HG02884 (cell line): ENCODE measurements around the gene MGAT5.
A peak's percentile ranks its signal among the peaks of the same experiment; 100 is the strongest.

Experiments
- ATAC-seq: cut with Tn5 transposase; IDR thresholded peaks from one replicate; pipeline ENCODE4 v1.9.1; 2021; ENCODE audit warnings: mild to moderate bottlenecking, moderate library complexity; ENCODE audit not compliant: unreplicated experiment

MGAT5 gene

GRCh38 chr2:134231301-134231964, 22.4 kb upstream of the MGAT5 start:
- ATAC-seq, result no peak

DNA sequence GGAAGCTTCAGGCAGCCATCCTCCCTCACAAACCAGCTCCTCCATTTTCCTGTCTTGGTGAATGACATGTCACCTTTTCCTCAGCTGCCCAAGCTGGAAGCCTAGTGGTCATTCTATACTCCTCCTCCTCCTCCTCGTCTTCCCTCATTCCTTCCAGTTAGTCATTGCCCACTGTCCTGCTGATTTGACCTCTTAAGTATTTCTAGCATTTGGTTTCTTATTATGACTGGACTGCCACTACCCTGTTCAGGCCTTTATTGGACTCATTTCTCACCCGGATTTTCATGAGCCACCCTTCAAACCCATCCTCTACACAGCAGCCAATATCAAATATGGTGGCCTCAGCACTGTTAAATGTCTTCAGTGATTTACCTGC, 21.9 kb upstream of the MGAT5 start:
- no peak for ATAC-seq

DNA sequence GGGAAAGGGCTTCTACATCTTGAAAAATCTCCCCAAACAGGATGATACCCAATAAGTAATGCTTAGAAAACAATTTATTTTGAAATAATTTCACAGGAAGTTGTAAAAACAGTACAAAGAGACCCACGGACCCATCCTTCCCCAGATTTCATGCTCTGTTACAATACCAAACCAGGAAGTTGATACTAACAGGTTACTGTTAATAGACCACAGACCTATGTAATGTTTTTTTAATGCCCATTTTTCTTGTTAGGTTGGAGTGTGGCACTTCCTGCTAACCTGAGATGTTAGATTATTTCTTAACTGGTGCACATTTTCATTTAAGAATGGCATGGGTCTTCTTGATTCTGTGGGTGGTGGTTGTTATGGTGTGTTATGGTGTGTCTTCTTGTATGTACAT, 21.4 kb upstream of the MGAT5 start:
- no peak for ATAC-seq

GRCh38 chr2:134232868-134233727, 20.8 kb upstream of the MGAT5 start:
- peak; percentile 34 for ATAC-seq

DNA sequence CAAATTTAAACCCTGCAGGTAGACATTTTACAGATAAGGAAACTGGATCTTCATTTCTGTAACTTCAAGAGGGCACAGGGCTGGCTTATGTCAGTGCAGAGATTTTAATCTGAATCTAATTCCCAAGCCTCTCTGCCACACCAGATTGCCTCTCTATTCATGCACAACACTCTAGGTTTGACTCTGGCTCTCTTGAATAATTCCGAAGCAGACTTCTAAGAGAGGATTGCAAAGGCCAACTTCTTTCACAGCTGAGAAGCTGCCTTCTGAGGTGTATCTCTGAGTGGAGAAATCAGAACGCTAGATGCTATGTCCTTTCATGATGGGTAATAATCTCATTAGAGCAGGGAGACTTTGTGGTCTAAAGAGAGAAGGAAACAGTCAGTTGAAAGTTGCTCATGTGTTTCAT, 20.1 kb upstream of the MGAT5 start:
- peak; percentile 63 for ATAC-seq

DNA sequence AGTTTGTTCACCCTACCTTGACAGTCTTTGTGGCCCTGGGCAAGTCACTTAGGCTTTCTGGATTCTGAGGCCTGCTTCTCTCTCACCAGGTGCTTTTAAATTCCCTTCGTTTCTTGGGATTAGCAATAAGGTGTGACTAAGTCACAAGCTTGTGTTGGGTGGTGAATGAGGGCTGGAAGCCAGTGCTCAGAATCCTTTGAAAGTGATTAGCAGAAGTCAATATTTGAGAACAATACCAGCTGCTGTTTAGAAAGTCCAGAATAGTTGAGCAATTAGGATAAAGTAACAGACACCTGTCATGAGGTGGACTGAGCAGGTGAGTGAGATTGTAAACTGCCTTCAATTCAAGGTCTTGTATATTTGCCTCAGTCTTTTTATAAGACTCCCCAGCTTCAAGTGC, 19.3 kb upstream of the MGAT5 start:
- ATAC-seq, result no peak

DNA sequence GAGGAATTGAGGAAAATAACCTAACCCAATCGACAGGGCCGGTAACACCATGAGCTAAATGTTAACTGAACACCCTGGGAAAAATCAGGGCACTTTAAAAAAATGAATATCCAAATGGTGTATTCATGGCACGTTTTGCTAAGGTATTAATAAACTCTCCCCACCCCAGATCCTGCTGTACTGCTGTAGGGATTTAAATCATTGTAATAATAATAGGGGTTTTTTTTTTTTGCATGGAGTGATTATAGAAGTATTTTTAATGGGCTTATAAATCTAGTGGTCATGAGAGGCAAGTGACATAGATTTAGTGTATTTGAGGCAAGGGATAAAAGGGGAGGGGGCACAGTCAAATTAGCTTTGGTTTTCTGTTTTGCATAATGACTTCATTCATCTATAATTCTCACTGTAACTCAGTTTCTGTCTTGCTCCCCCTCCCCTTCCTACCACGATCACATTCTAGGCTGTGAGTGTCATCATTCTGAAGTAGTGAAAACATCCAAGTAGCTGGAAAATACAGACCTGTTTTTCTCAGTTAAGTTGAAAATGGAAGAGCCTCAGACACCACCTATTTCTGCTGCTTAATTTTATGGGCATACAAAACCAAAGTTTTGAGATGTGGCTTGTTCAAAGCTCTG, 18.2 kb upstream of the MGAT5 start:
- ATAC-seq, result no peak

DNA sequence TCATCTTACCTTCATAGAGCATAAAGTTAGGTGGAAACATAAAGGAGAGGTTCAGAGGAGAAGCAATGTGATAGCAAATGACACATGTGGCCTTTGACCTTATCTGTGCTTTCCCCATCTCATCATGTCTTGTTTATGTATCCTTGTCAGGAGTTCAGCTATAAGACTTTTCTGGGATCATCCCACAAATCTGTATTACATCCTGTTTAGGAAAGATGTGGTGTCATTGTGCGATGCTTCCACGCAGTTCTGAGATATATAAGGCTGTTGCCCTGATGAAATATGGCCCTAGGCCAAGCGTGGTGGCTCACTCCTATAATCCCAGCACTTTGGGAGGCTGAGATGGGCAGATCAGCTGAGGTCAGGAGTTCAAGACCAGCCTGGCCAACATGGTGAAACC, 15.5 kb upstream of the MGAT5 start:
- no peak for ATAC-seq

GRCh38 chr2:134240061-134240460, 13.8 kb upstream of the MGAT5 start:
- ATAC-seq, result no peak

DNA sequence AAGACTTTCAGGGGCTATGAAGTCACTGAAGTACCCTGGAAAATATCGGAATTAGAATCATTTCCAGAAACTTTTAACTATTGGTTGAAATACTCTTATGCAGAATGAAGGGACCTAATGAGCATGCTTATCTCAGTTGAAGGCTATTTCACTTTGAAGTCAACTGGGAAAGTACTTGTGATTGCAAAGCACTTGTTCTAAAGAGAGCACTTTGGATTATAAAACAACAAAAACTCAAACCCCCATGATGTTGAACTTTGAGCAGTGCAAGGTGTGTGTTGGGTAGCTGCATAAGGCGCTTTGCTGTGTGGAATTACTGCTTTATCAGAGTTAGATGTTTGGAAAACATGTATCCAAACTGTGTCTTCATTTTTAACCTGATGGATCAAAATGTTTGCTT, 12.0 kb upstream of the MGAT5 start:
- no peak for ATAC-seq

DNA sequence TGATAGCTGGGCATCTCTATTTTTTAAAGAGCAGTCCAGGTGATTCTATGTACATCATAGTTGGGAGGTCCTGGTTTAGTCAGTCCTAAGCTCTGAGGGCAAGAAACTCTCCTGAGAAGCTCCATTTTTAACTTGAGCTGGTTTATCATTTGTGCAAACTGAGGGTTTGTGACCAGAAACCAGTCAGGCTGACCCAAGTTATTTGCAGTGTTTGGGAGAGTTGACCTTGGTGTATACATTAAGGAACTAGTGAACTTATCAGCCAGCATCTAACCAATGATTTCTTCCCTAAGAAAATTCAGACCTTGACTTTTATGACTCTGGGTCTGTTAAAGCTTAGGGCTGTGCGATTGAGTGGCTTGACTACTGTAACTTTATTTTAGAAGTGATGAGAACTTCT, 10.6 kb upstream of the MGAT5 start:
- ATAC-seq, result no peak

DNA sequence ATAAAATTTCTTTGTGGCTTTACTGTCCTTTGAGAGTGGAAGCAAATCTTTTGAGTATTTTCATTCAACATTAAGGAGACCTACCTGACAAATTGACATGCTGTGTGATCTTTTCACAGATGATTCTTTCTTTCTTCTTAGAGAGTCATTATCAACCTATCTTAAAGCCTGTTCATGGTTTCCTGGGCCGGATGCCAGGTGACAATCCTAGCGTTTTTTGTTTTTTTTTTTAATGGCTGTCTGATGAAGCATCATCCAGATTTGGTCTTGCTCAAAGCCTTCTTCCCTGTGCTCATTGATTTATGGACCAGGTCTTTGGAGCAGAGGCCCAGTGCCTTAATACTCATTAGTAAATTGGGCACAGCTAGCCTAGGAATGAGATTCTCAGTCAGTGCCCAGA, 9.8 kb upstream of the MGAT5 start:
- ATAC-seq, result no peak

- no peak for ATAC-seq
Measured at GRCh38 chr2:134244587-134244986, 9.3 kb upstream of the MGAT5 start.

DNA sequence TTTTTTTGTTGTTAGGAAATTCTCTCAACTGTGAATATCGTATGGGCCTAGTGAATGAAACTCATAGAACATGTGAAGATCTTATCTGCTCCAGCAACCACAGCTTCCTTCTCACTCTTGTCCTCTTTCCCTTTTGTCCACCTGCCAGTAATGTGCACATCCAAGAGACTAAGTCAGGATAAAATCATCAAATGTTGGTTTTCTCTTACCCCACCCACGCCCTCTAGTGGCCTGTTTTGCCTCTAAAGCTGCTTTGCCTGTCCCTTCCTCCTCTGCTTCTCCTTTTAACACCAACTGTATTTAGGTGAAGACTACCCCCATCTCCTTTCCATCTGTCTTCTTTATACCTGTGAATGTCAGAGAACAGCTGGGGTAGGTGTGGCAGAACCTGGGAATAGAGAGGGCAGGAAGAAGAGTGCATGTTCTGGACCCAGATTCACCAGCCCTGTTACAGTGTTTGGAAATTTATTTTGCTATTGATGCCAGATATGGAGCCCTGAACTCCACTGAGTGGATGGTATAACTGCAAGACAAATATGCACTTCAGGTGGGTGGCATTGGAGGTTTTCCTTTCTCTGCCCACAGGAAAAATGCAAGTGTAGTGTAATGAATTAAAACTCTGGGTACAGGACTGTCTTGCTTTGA, 8.4 kb upstream of the MGAT5 start:
- no peak for ATAC-seq

DNA sequence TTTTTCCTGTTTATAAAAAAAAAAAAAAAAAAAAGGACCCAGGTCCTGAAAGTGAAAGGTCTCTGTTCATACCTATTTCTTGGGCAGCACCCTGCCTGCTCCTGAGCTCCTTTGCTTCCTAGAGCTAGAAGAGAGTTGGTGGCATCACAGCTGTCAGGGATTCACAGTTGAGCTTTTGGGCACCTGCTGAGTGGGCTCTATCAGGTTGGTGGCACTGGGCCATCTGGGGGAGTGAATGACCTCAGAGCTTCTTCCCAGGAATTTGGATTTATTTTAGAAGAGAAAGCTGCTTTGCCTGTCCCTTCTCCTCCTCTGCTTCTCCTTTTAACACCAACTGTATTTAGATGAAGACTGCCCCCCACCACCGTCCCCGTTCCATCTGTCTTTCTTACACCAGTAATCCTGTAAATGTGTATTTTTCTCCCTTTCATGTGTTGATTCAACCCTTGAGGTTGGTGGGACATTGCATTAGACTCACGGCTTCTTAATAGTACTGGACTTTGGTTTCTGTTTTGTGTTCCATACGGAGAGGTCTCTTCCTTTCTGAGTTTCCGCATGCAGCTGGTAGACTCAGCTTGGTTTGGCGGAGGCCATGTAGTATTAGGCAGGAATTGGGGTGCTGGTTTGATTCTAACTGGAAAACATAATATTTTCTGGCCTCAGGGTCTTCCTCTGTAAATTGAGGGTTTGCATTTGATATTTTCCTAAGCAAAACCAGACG, 7.6 kb upstream of the MGAT5 start:
- no peak for ATAC-seq

- peak; percentile 40 for ATAC-seq
Measured at GRCh38 chr2:134247679-134248078, 6.2 kb upstream of the MGAT5 start.

- no peak for ATAC-seq
Measured at GRCh38 chr2:134248913-134249312, 5.0 kb upstream of the MGAT5 start.

DNA sequence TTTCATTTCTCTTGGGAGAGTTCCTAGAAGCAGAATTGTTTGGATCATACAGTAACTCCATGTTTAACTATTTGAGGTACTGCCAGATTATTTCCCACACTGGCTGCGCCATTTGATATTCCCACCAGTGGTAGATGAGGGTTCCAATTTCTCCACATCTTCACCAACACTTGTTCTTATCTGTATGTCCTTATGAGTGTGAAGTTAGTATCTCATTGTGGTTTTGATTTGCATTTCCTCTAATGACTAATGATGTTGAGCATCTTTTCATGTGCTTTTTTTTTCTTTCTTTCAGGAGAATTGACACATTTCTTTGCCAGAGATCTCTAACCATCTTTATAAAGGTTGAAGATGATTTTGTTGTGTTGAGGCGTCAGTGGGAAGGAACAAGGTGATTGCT, 4.1 kb upstream of the MGAT5 start:
- ATAC-seq, result no peak

- ATAC-seq, result peak; percentile 19
Measured at GRCh38 chr2:134250840-134251461, 2.9 kb upstream of the MGAT5 start.

- no peak for ATAC-seq
Measured at GRCh38 chr2:134252092-134252750, 1.7 kb upstream of the MGAT5 start.
